Fibroblast of skin of abdomen (primary cell): ENCODE measurements around the gene NOP16.

Source experiments
- DNase-seq: peaks from one replicate; pipeline ENCODE4 v3.0.0-alpha.2; 2013

Gene NOP16

GRCh38 chr5:176355400-176356178, 32.8 kb downstream of the NOP16 start:
- DNase-seq, result no peak

- DNase-seq, result no peak
These were observed 34.9 kb downstream of the NOP16 start for GRCh38 chr5:176353533-176353932.

- DNase-seq, result no peak
These were observed 36.1 kb downstream of the NOP16 start for GRCh38 chr5:176352116-176352878.

- no peak for DNase-seq
These were observed 38.0 kb downstream of the NOP16 start for GRCh38 chr5:176350416-176350815.

GRCh38 chr5:176342766-176343458, 45.5 kb downstream of the NOP16 start:
- no peak for DNase-seq

- no peak for DNase-seq
These were observed 46.3 kb downstream of the NOP16 start for GRCh38 chr5:176342158-176342483.

- no peak for DNase-seq
These were observed 46.9 kb downstream of the NOP16 start for GRCh38 chr5:176341325-176342157.

GRCh38 chr5:176339304-176339703, 49.1 kb downstream of the NOP16 start:
- DNase-seq, result no peak

GRCh38 chr5:176337913-176338312, 50.5 kb downstream of the NOP16 start:
- DNase-seq, result no peak

GRCh38 chr5:176334031-176334770, 54.2 kb downstream of the NOP16 start:
- no peak for DNase-seq
